IMR-90 (cell line): Measurements from ENCODE around the gene AZIN2. TPM values are rescaled to one million over a fixed set of nuclear protein-coding genes. Genes with fewer than 3 reads are reported as not detected.

ENCODE experiments used
- ATAC-seq: fragments of 200-7000 bp; cut with Tn5 transposase; 2 replicates; pipeline ENCODE4 v1.9.1; 2020; ENCODE audit warnings: low read depth, mild to moderate bottlenecking, moderate library complexity
- BruUV-seq: library from RNA; stranded (reverse); fragments of 400-500 nt; replicated peaks from 2 replicates; lab custom pipeline; 2021; lab: Mats Ljungman, UMichigan
- CTCF ChIA-PET: fragments of 300-600 bp; formaldehyde crosslinking; extraction: SDS; loops from one replicate; lab custom pipeline; 2021; ENCODE audit warnings: antibody characterized with exemption; lab: Yijun Ruan, JAX
- POLR2A ChIA-PET: fragments of 300-600 bp; sonication (Branson Sonifier 250); formaldehyde crosslinking; loops from one replicate; lab custom pipeline; 2022; ENCODE audit warnings: antibody characterized with exemption; ENCODE audit not compliant: unreplicated experiment; lab: Charles Lee
- DNase-seq: peaks from one replicate; pipeline ENCODE4 v3.0.0; 2013
- H2AFZ ChIP-seq: replicated peaks from 2 replicates; pipeline ENCODE3; 2013; ENCODE audit warnings: low read length, mild to moderate bottlenecking; ENCODE audit not compliant: poor library complexity
- H2AK5ac ChIP-seq: 2 replicates; pipeline ENCODE4 v1.6.1; 2013; ENCODE audit warnings: low read depth, low read length, inconsistent platforms
- H2AK9ac ChIP-seq: replicated peaks from 2 replicates; pipeline ENCODE3; 2013; ENCODE audit warnings: mild to moderate bottlenecking, low read depth, low read length, moderate library complexity; ENCODE audit not compliant: poor library complexity
- H2BK120ac ChIP-seq: 2 replicates; pipeline ENCODE4 v1.6.1; 2013; ENCODE audit warnings: low read depth, low read length, inconsistent platforms
- H2BK15ac ChIP-seq: 3 replicates; pipeline ENCODE4 v1.6.1; 2013; ENCODE audit warnings: low read depth, low read length, inconsistent platforms
- H2BK20ac ChIP-seq: 2 replicates; pipeline ENCODE4 v1.6.1; 2013; ENCODE audit warnings: low read depth, mild to moderate bottlenecking, inconsistent platforms, low read length, moderate library complexity
- H2BK5ac ChIP-seq: 2 replicates; pipeline ENCODE4 v1.6.1; 2013; ENCODE audit warnings: mild to moderate bottlenecking, low read depth, low read length, inconsistent platforms; ENCODE audit not compliant: poor library complexity, severe bottlenecking
- H3K14ac ChIP-seq: replicated peaks from 2 replicates; pipeline ENCODE4 v1.6.1; 2013; ENCODE audit warnings: low read depth, low read length, inconsistent platforms
- H3K18ac ChIP-seq: 2 replicates; pipeline ENCODE4 v1.6.1; 2013; ENCODE audit warnings: low read depth, low read length, control low read depth
- H3K23ac ChIP-seq: 2 replicates; pipeline ENCODE4 v1.6.1; 2013; ENCODE audit warnings: low read depth, low read length, inconsistent platforms
- H3K27ac ChIP-seq: 2 replicates; pipeline ENCODE4 v1.5.1; 2013; ENCODE audit warnings: mild to moderate bottlenecking, control low read depth, low read length; ENCODE audit not compliant: insufficient read depth
- H3K27me3 ChIP-seq: 2 replicates; pipeline ENCODE4 v1.6.1; 2013; ENCODE audit warnings: low read length; ENCODE audit not compliant: control insufficient read depth, insufficient read depth
- H3K36me3 ChIP-seq: 2 replicates; pipeline ENCODE4 v1.6.1; 2013; ENCODE audit warnings: low read length, mixed read lengths; ENCODE audit not compliant: control insufficient read depth, insufficient read depth
- H3K4ac ChIP-seq: 2 replicates; pipeline ENCODE4 v1.6.1; 2013; ENCODE audit warnings: low read depth, low read length, inconsistent platforms
- H3K4me1 ChIP-seq: 2 replicates; pipeline ENCODE4 v1.6.1; 2013; ENCODE audit warnings: low read length, mixed read lengths; ENCODE audit not compliant: control insufficient read depth, insufficient read depth
- H3K4me2 ChIP-seq: 2 replicates; pipeline ENCODE4 v1.6.1; 2013; ENCODE audit warnings: low read depth, mild to moderate bottlenecking, control low read depth, low read length, moderate library complexity
- H3K4me3 ChIP-seq: 2 replicates; pipeline ENCODE4 v1.5.1; 2013; ENCODE audit warnings: low read depth, mild to moderate bottlenecking, control low read depth, low read length, moderate library complexity; ENCODE audit not compliant: insufficient read depth
- H3K56ac ChIP-seq: 2 replicates; pipeline ENCODE4 v1.6.1; 2013; ENCODE audit warnings: low read length, inconsistent platforms; ENCODE audit not compliant: insufficient read depth; ENCODE audit errors: extremely low read depth
- H3K79me1 ChIP-seq, 2 experiments: 2 replicates each; pipeline ENCODE4 v1.6.1; 2013; ENCODE audit warnings: low read length in 2 of 2, inconsistent platforms in 1 of 2, low read depth in 1 of 2
- H3K9ac ChIP-seq: 2 replicates; pipeline ENCODE4 v1.6.1; 2013; ENCODE audit warnings: low read depth, low read length, control low read depth
- H3K9me1 ChIP-seq: 2 replicates; pipeline ENCODE4 v1.6.1; 2013; ENCODE audit warnings: low read length, inconsistent platforms; ENCODE audit not compliant: insufficient read depth
- H3K9me3 ChIP-seq: 2 replicates; pipeline ENCODE4 v1.6.1; 2013; ENCODE audit warnings: low read length; ENCODE audit not compliant: control insufficient read depth, insufficient read depth
- H4K20me1 ChIP-seq: 2 replicates; pipeline ENCODE4 v1.6.1; 2013; ENCODE audit warnings: low read length, inconsistent platforms; ENCODE audit not compliant: insufficient read depth
- H4K5ac ChIP-seq: 2 replicates; pipeline ENCODE4 v1.6.1; 2013; ENCODE audit warnings: mild to moderate bottlenecking, low read depth, low read length, control low read depth
- H4K8ac ChIP-seq, 2 experiments: 2 replicates each; pipeline ENCODE4 v1.6.1; 2013; ENCODE audit warnings: low read depth in 2 of 2, low read length in 2 of 2, control low read depth in 1 of 2, inconsistent platforms in 1 of 2
- H4K91ac ChIP-seq: 2 replicates; pipeline ENCODE4 v1.6.1; 2013; ENCODE audit warnings: low read depth, low read length, inconsistent platforms; ENCODE audit not compliant: insufficient read depth
- CEBPB ChIP-seq: IDR thresholded peaks from 2 replicates; pipeline ENCODE4 v1.6.1; 2012; ENCODE audit warnings: low read depth, low read length, improper control_type of control experiment
- MAZ ChIP-seq: IDR thresholded peaks from 2 replicates; pipeline ENCODE4 v1.6.1; 2012; ENCODE audit warnings: low read depth, mild to moderate bottlenecking, low read length, improper control_type of control experiment, moderate library complexity, borderline replicate concordance
- WGBS, 2 experiments: methylation state at CpG; one replicate each; pipeline versions ENCODE4 v1.1.5 to v1.1.7; 2013; ENCODE audit warnings: missing lambda C conversion rate in 2 of 2; ENCODE audit not compliant: insufficient read length in 1 of 2; ENCODE audit errors: extremely low coverage in 2 of 2; 5-methylcytosine and 5-hydroxymethylcytosine counted together
- dilution Hi-C: fragments of 300-500 bp; cut with HindIII; formaldehyde crosslinking; loops from one replicate; pipeline ENCODE4 v1.14.3; 2018; ENCODE audit warnings: low sequenced_read_pairs; ENCODE audit not compliant: unreplicated experiment
- in situ Hi-C: fragments of 300-500 bp; cut with MboI; formaldehyde crosslinking; loops from 3 replicates; pipeline ENCODE4 v1.14.3; 2019; ENCODE audit warnings: low sequenced_read_pairs, inconsistent platforms, mixed read lengths
- intact Hi-C: fragments of 100-400 bp; cut with micrococcal nuclease; formaldehyde crosslinking; loops from 2 replicates; pipeline ENCODE4 v1.10.0; 2022
- polyA plus RNA-seq, 3 experiments: library from polyadenylated mRNA; depleted of rRNA; stranded (reverse); fragments of >200 nt; gene quantifications; 2 replicates each; pipeline ENCODE4 v1.2.3, GENCODE V29; 2012; ENCODE audit warnings: low replicate concordance in 1 of 3
- total RNA-seq: library from RNA; depleted of rRNA; stranded (reverse); fragments of >200 nt; gene quantifications from 2 replicates; pipeline ENCODE4 v1.2.3, GENCODE V29; 2012
- TF ChIP-seq, protein P1 (sequence below): fragments of 150-350 bp; IDR thresholded peaks from 2 replicates; pipeline ENCODE4 v1.6.1; 2017; ENCODE audit warnings: mild to moderate bottlenecking, antibody characterized with exemption, low read length, low read depth
- TF ChIP-seq, protein P2 (sequence below): conservative IDR thresholded peaks from 2 replicates; pipeline ENCODE4 v1.5.1; 2012; ENCODE audit warnings: mild to moderate bottlenecking, low read depth, low read length, improper control_type of control experiment

Gene AZIN2
- total and polyA plus RNA-seq, 2 of the 4 experiments (the other 2 are of a cell fraction) = 4.7 to 8.9 TPM

DNA sequence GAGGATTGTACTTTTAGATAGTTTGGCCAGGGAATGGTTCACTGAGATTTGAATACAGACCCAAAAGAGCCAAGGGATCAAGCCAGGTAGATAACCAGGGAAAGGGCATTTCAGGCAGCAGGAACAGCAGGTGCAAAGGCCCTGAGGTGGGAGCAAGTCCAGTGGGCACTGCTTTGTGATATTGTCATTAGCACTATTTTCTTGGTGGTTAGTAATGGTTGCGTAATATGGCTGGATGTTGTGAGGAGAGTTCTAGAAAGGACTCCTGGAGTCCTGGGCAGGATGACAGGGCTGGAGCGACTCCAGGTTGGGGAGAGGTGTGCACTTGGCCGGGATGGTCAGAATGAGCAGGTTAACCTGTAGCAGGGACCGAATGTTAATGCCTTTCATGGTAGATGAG lies 4.4 kb downstream of the AZIN2 start:
- no peaks in the 10 kb centered on the region for H3K9me1 ChIP-seq
- no peak overlapping the region for H2BK20ac ChIP-seq
- H2AK5ac ChIP-seq = no peak overlapping the region
- H3K4ac ChIP-seq = no peak overlapping the region
- peaks cover 2% of the 10 kb centered on the region; the same call in 1 of the 2 replicates for H3K36me3 ChIP-seq
- in situ Hi-C loops (loop anchor here (25.0 kb wide), 1 partner anchor 527 kb away; no protein-coding TSS in a partner anchor), intact Hi-C loops (loop anchor here (5.0 to 10.0 kb wide), 2 partner anchors 261 to 638 kb away; no protein-coding TSS in a partner anchor), dilution Hi-C loops (no loop called here)
- DNase-seq = no peak
- no peak overlapping the region for H3K4me3 ChIP-seq
- H2AK9ac ChIP-seq = no peak overlapping the region
- H3K14ac ChIP-seq = no peak overlapping the region
- no peak overlapping the region for H2BK15ac ChIP-seq
- 96% methylated on average over 3 of the region's 4 CpGs; no CpG with 5 or more reads in 1 of the 2 experiments for WGBS, 2 experiments
- peaks cover 5 to 36% of the 10 kb centered on the region in 2 experiments; a peak in 3 of 4 replicates for H3K79me1 ChIP-seq
- no peak overlapping the region for H4K8ac ChIP-seq
- no peak overlapping the region for H3K18ac ChIP-seq
- H3K9ac ChIP-seq = no peak overlapping the region
- H3K56ac ChIP-seq = no peak overlapping the region
- H3K27ac ChIP-seq = no peak overlapping the region
- H2BK5ac ChIP-seq = no peak overlapping the region
- no peak overlapping the region for H2AFZ ChIP-seq
- H2BK120ac ChIP-seq = no peak overlapping the region
- 0 out of 2 replicates have a peak, but pooled peaks cover 3% of the 10 kb centered on the region for H4K20me1 ChIP-seq
- no peak for TF ChIP-seq MAZ
- TF ChIP-seq CEBPB = peak; percentile 93
- TF ChIP-seq, protein P1, sequence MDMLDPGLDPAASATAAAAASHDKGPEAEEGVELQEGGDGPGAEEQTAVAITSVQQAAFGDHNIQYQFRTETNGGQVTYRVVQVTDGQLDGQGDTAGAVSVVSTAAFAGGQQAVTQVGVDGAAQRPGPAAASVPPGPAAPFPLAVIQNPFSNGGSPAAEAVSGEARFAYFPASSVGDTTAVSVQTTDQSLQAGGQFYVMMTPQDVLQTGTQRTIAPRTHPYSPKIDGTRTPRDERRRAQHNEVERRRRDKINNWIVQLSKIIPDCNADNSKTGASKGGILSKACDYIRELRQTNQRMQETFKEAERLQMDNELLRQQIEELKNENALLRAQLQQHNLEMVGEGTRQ = no peak
- TF ChIP-seq, protein P2, sequence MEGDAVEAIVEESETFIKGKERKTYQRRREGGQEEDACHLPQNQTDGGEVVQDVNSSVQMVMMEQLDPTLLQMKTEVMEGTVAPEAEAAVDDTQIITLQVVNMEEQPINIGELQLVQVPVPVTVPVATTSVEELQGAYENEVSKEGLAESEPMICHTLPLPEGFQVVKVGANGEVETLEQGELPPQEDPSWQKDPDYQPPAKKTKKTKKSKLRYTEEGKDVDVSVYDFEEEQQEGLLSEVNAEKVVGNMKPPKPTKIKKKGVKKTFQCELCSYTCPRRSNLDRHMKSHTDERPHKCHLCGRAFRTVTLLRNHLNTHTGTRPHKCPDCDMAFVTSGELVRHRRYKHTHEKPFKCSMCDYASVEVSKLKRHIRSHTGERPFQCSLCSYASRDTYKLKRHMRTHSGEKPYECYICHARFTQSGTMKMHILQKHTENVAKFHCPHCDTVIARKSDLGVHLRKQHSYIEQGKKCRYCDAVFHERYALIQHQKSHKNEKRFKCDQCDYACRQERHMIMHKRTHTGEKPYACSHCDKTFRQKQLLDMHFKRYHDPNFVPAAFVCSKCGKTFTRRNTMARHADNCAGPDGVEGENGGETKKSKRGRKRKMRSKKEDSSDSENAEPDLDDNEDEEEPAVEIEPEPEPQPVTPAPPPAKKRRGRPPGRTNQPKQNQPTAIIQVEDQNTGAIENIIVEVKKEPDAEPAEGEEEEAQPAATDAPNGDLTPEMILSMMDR = no peak
- H3K4me1 ChIP-seq = peaks cover 2% of the 10 kb centered on the region
- H4K5ac ChIP-seq = no peak overlapping the region
- no peak for ATAC-seq
- H3K23ac ChIP-seq = no peak overlapping the region
- no peaks in the 10 kb centered on the region for H3K9me3 ChIP-seq
- no peaks in the 10 kb centered on the region for H3K27me3 ChIP-seq
- ChIA-PET CTCF (interaction anchor here (0.7 to 1.5 kb wide), 3 partner anchors 166 to 373 kb away, joined by 3 to 5 read pairs (median 5); no protein-coding TSS in a partner anchor), POLR2A (no interaction called here)
- H3K4me2 ChIP-seq = no peak overlapping the region
- no TSS peak for BruUV-seq
- H4K91ac ChIP-seq = no peak overlapping the region
